Measurements from ENCODE around the gene PRADC1.
A peak's percentile ranks its signal among the peaks of the same experiment; 100 is the strongest.

Gene PRADC1

GRCh38 chr2:73233932-73234832 lies 1.1 kb upstream of the PRADC1 start, which contains the start of gene CCT7:
Gene CCT7 (plus strand): TSS chr2:73234308. CDS start chr2:73234379, 71 bp downstream.
- peak; percentile 87 for DNase-seq

- DNase-seq = peak; percentile 37
Observed at GRCh38 chr2:73232403-73233153, 461 bp downstream of the PRADC1 start.

- no peak for DNase-seq
Observed at GRCh38 chr2:73228631-73229030, 4.4 kb downstream of the PRADC1 start.

- DNase-seq = no peak
Observed at GRCh38 chr2:73227086-73227485, 6.0 kb downstream of the PRADC1 start.

GRCh38 chr2:73225513-73226360 lies 7.3 kb downstream of the PRADC1 start:
- DNase-seq = no peak

GRCh38 chr2:73223821-73224220 lies 9.2 kb downstream of the PRADC1 start:
- DNase-seq = no peak

GRCh38 chr2:73218298-73218697 lies 14.7 kb downstream of the PRADC1 start:
- DNase-seq = no peak

- DNase-seq = no peak
Observed at GRCh38 chr2:73217826-73218225, 15.2 kb downstream of the PRADC1 start.

GRCh38 chr2:73217160-73217559 lies 15.9 kb downstream of the PRADC1 start:
- DNase-seq = no peak

GRCh38 chr2:73215254-73215653 lies 17.8 kb downstream of the PRADC1 start:
- no peak for DNase-seq

- DNase-seq = peak; percentile 95
Observed at GRCh38 chr2:73214120-73215035, 18.7 kb downstream of the PRADC1 start, which contains the start of gene SMYD5. Gene SMYD5 (plus strand): TSS chr2:73214245. CDS start chr2:73214267, 22 bp downstream.

- DNase-seq = peak; percentile 78
Observed at GRCh38 chr2:73212448-73213176, 20.4 kb downstream of the PRADC1 start.

- DNase-seq = no peak
Observed at GRCh38 chr2:73212098-73212447, 21.0 kb downstream of the PRADC1 start.

GRCh38 chr2:73210696-73211095 lies 22.3 kb downstream of the PRADC1 start:
- no peak for DNase-seq

- no peak for DNase-seq
Observed at GRCh38 chr2:73210019-73210418, 23.0 kb downstream of the PRADC1 start.

GRCh38 chr2:73208258-73208657 lies 24.8 kb downstream of the PRADC1 start:
- no peak for DNase-seq

- no peak for DNase-seq
Observed at GRCh38 chr2:73205611-73206010, 27.4 kb downstream of the PRADC1 start.

- DNase-seq = no peak
Observed at GRCh38 chr2:73203055-73203681, 29.9 kb downstream of the PRADC1 start.

- peak; percentile 6 for DNase-seq
Observed at GRCh38 chr2:73202156-73203054, 30.6 kb downstream of the PRADC1 start, which contains the start of gene NOTO. Gene NOTO (plus strand): TSS chr2:73202574. CDS start chr2:73202667, 93 bp downstream.
